GM21528 (cell line): ENCODE measurements around the gene GNG4.
"Not testable (repeated sequence)": the region's sequence is repeated elsewhere in the genome, so short reads cannot be mapped to it uniquely, and the experiment has no call there.

ENCODE experiments used
- ATAC-seq: cut with Tn5 transposase; IDR thresholded peaks from one replicate; pipeline ENCODE4 v1.9.1; 2021; ENCODE audit warnings: mild to moderate bottlenecking, moderate library complexity; ENCODE audit not compliant: unreplicated experiment, low FRiP score

The GNG4 gene

GRCh38 chr1:235588156-235588555 lies 61.4 kb downstream of the GNG4 start:
- ATAC-seq = no peak

- no peak for ATAC-seq
Measured at GRCh38 chr1:235586992-235587391, 62.6 kb downstream of the GNG4 start.

GRCh38 chr1:235586413-235586812 lies 63.2 kb downstream of the GNG4 start:
- no peak for ATAC-seq

- no peak for ATAC-seq
Measured at GRCh38 chr1:235584973-235585372, 64.6 kb downstream of the GNG4 start.

- ATAC-seq = no peak
Measured at GRCh38 chr1:235583511-235584001, 66.0 kb downstream of the GNG4 start.

GRCh38 chr1:235582130-235582529 lies 67.5 kb downstream of the GNG4 start:
- ATAC-seq = no peak

GRCh38 chr1:235579891-235580290 lies 69.7 kb downstream of the GNG4 start:
- no peak for ATAC-seq

- no peak for ATAC-seq
Measured at GRCh38 chr1:235575597-235575996, 74.0 kb downstream of the GNG4 start.

GRCh38 chr1:235573880-235574279 lies 75.7 kb downstream of the GNG4 start:
- ATAC-seq = no peak

GRCh38 chr1:235572971-235573370 lies 76.6 kb downstream of the GNG4 start:
- ATAC-seq = not testable (repeated sequence)

GRCh38 chr1:235571482-235571881 lies 78.1 kb downstream of the GNG4 start:
- no peak for ATAC-seq

- no peak for ATAC-seq
Measured at GRCh38 chr1:235567812-235568503, 81.6 kb downstream of the GNG4 start.

- no peak for ATAC-seq
Measured at GRCh38 chr1:235566084-235566483, 83.5 kb downstream of the GNG4 start.

GRCh38 chr1:235563513-235564061 lies 86.0 kb downstream of the GNG4 start:
- no peak for ATAC-seq

GRCh38 chr1:235562589-235562988 lies 87.0 kb downstream of the GNG4 start:
- no peak for ATAC-seq

- ATAC-seq = no peak
Measured at GRCh38 chr1:235558621-235559169, 90.9 kb downstream of the GNG4 start.

GRCh38 chr1:235557495-235557894 lies 92.1 kb downstream of the GNG4 start:
- ATAC-seq = no peak

GRCh38 chr1:235556807-235557206 lies 92.8 kb downstream of the GNG4 start:
- ATAC-seq = no peak

- ATAC-seq = no peak
Measured at GRCh38 chr1:235553112-235553551, 96.5 kb downstream of the GNG4 start.

- no peak for ATAC-seq
Measured at GRCh38 chr1:235552146-235552716, 97.4 kb downstream of the GNG4 start.

GRCh38 chr1:235549351-235550139 lies 100.0 kb downstream of the GNG4 start:
- ATAC-seq = no peak
